Progenitor cell of endocrine pancreas (in vitro differentiated cells): ENCODE measurements around the gene WNT2. TPM values are rescaled to one million over a fixed set of nuclear protein-coding genes. Genes with fewer than 3 reads are reported as not detected.

Experiments
- DNase-seq: peaks from one replicate; pipeline ENCODE4 v3.0.0; 2021; ENCODE audit warnings: low spot score; ENCODE audit not compliant: unreplicated experiment
- H3K27ac Mint-ChIP-seq: 2 replicates; pipeline ENCODE4 v1.8.0; 2021; ENCODE audit warnings: mild to moderate bottlenecking, moderate library complexity, mixed read lengths
- H3K27me3 Mint-ChIP-seq: 2 replicates; pipeline ENCODE4 v1.8.0; 2021; ENCODE audit warnings: mixed read lengths
- H3K36me3 Mint-ChIP-seq: 2 replicates; pipeline ENCODE4 v1.8.0; 2022; ENCODE audit warnings: mixed read lengths; ENCODE audit not compliant: insufficient read depth
- H3K4me1 Mint-ChIP-seq: 2 replicates; pipeline ENCODE4 v1.8.0; 2021; ENCODE audit warnings: low read depth, mixed read lengths
- H3K4me3 Mint-ChIP-seq: 2 replicates; pipeline ENCODE4 v1.8.0; 2021; ENCODE audit warnings: low read depth, mild to moderate bottlenecking, moderate library complexity, mixed read lengths
- H3K9me3 Mint-ChIP-seq: 2 replicates; pipeline ENCODE4 v1.8.0; 2021; ENCODE audit warnings: low read depth, mixed read lengths
- total RNA-seq: library from RNA; stranded (reverse); gene quantifications from 2 replicates; pipeline ENCODE4 v1.2.1, GENCODE V29; 2021
- TF ChIP-seq, protein P1 (sequence below): fragments of 200-600 bp; sonication (generic); IDR thresholded peaks from one replicate; pipeline ENCODE4 v1.5.0; 2021; ENCODE audit warnings: antibody characterized with exemption, mild to moderate bottlenecking; ENCODE audit not compliant: unreplicated experiment

Gene WNT2
- total RNA-seq, 1 donor from 2014 or later, result 0.46 TPM

DNA sequence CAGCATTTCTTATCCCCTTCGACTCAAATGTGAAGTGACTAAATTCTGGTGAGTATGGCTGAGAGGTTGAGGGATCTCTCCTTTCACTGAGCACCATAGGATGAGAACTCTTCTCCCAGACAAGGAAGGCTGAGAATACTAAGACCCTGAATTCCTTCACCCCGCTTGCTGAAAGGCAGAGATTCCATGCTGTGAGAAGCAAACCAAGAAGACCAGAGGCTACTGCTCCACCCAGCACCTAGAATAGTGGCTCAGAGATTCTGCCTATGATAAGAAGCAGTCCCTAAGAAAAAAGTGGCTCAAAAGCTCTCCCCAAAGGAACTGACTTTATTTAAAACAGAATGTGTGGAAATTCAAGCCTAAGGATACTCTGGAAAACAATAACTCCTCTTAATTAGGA, 26.7 kb upstream of the WNT2 start:
- DNase-seq, result no peak
- TF ChIP-seq, protein P1, sequence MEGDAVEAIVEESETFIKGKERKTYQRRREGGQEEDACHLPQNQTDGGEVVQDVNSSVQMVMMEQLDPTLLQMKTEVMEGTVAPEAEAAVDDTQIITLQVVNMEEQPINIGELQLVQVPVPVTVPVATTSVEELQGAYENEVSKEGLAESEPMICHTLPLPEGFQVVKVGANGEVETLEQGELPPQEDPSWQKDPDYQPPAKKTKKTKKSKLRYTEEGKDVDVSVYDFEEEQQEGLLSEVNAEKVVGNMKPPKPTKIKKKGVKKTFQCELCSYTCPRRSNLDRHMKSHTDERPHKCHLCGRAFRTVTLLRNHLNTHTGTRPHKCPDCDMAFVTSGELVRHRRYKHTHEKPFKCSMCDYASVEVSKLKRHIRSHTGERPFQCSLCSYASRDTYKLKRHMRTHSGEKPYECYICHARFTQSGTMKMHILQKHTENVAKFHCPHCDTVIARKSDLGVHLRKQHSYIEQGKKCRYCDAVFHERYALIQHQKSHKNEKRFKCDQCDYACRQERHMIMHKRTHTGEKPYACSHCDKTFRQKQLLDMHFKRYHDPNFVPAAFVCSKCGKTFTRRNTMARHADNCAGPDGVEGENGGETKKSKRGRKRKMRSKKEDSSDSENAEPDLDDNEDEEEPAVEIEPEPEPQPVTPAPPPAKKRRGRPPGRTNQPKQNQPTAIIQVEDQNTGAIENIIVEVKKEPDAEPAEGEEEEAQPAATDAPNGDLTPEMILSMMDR, result no peak
- no peaks in the 10 kb centered on the region for H3K36me3 Mint-ChIP-seq

DNA sequence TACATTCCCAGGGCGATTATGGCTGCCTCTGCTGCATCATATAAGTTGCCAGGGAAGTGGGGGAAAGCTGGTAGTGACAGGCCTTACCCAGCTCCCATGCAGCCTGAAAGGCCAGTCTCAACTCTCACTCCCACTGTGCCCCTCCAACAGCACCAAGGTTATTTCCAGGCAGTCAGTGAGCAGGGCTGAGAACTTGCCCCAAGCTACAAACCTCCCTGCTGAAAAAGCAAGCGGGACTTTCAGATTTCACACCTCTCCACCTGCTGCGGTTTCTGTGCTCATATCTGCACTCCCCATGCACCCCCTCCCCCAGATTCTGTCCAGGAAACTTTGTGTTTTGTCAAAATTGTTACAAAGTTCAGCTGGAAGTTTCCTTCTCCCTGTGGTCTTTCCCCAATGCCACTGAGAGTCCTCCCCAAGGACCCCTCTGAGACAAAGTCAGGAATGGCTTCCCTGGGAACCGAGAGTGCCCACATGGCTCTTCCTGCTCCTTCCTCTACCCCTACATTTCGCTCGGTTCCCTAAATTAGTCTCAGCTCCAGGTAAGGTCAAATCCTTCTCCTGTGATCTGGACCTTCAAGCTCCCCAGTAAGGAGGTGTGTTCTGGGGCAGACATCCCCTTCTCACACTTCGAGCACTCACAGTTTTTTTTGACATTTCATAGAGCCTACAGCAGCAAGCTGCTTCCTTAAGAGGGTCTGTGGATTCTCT, 25.3 kb upstream of the WNT2 start:
- Mint-ChIP-seq H3K27ac (no peak overlapping the region), H3K9me3 (no peaks in the 10 kb centered on the region), H3K4me3 (no peak overlapping the region), H3K4me1 (peaks cover 1% of the 10 kb centered on the region), H3K27me3 (peaks cover 10% of the 10 kb centered on the region), H3K36me3 (no peaks in the 10 kb centered on the region)
- DNase-seq, result no peak
- TF ChIP-seq, protein P1, result no peak

More for the DNA sequence above, 26.7 kb upstream of the WNT2 start:
- peaks cover 1% of the 10 kb centered on the region for H3K4me1 Mint-ChIP-seq
- no peak overlapping the region for H3K27ac Mint-ChIP-seq
- no peaks in the 10 kb centered on the region for H3K9me3 Mint-ChIP-seq
- no peak overlapping the region for H3K4me3 Mint-ChIP-seq
- H3K27me3 Mint-ChIP-seq, result peaks cover 10% of the 10 kb centered on the region

DNA sequence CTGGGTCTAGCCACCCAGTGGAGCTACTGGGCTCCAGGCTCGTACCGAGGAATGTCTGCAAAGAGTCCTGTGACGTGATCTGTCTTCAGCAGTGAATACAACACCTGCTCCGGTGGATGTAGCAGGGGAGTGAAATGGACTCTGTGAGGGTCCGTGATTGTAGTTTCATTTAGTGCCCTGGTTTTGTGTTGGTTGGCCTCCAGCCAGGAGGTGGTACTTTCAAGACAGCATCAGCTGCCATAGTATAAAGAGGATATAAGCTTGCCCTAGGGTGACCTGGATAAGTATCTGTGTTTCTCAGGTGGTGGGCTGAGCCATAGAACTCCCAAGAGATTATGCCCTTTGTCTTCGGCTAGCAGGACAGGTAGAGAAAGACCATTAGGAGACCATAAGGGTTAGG, 24.6 kb upstream of the WNT2 start:
- DNase-seq, result no peak
- Mint-ChIP-seq H3K4me1 (peaks cover 1% of the 10 kb centered on the region), H3K4me3 (no peak overlapping the region), H3K36me3 (no peaks in the 10 kb centered on the region), H3K9me3 (no peaks in the 10 kb centered on the region), H3K27ac (no peak overlapping the region), H3K27me3 (peaks cover 10% of the 10 kb centered on the region)
- TF ChIP-seq, protein P1, result no peak

DNA sequence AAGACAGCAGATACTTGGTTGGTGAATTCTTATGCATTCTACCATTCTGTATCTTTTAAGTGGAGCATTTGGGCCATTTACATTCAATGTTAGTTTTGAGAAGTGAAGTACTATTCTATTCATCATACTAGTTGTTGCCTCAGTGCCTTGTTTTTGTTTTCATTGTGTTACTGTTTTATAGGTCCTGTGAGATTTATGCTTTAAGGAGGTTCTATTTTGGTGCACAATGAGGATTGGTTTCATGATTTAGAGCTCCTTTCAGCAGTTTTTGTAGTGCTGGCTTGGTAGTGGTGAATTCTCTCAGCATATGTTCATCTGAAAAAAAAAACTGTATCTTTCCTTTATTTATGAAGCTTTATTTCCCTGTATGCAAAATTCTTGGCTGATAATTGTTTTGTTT, 23.3 kb upstream of the WNT2 start:
- DNase-seq, result no peak
- H3K4me3 Mint-ChIP-seq, result no peak overlapping the region
- no peaks in the 10 kb centered on the region for H3K9me3 Mint-ChIP-seq
- no peak overlapping the region for H3K27ac Mint-ChIP-seq
- H3K36me3 Mint-ChIP-seq, result no peaks in the 10 kb centered on the region
- peaks cover 1% of the 10 kb centered on the region for H3K4me1 Mint-ChIP-seq
- TF ChIP-seq, protein P1, result no peak
- H3K27me3 Mint-ChIP-seq, result peaks cover 10% of the 10 kb centered on the region

DNA sequence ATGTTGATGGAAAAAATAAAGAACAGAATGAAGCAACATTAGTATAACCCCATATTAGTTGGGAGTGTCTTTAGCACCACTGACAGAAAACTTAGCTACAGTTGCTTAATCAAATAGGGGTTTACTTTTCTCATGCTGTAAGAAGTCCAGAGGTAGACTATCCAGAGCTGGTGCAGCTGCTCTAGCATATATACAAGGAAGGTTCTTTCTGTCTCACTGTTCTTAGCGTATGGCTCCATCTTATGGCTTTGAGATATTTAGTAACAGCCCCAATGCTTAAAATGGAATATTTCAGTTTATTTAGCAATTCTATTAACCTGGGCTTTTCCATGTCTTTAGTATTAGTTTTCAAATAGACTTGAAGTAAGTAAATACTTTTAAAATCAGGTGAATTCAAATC, 15.2 kb upstream of the WNT2 start:
- Mint-ChIP-seq H3K4me1 (no peaks in the 10 kb centered on the region), H3K9me3 (no peaks in the 10 kb centered on the region), H3K27me3 (peaks cover 21% of the 10 kb centered on the region), H3K4me3 (no peak overlapping the region), H3K27ac (no peak overlapping the region), H3K36me3 (no peaks in the 10 kb centered on the region)
- TF ChIP-seq, protein P1, result no peak
- DNase-seq, result no peak
